ENCODE data around the gene TTC28. TPM values are rescaled to one million over a fixed set of nuclear protein-coding genes. Genes with fewer than 3 reads are reported as not detected.

Gene TTC28
- total RNA-seq, 1 donor from 2014 or later: 7.9 TPM

DNA sequence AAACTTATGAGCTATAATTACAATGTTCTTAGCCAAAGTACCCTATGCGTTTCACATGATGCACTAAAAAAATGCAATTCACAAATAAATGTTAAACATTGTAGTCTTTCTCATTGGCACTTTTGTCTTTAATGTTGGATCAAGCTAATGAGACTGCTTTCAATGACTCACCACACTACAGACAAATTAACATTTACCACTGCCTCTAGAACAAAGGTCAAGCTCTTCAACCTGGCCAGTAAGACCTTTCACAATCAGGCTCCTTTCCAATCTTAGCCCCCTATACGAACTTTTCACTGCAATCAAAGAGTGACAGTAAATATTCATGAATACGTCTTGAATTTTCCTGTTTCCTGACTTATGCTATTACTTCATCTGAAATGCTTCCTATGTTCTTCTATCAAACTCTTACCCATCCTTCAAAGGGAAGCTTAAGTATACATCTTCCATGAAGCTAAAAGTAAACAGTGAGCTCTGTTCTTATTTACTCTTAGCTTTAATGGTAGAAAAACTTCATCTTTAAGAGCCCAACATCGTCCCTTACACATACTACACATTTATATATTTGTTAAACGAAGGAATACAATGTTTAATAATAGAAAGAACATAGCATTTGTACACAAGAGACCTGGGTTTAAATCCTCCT lies 433.9 kb downstream of the TTC28 start:
- Mint-ChIP-seq H3K4me1 (no peaks in the 10 kb centered on the region), H3K4me3 (no peak overlapping the region), H3K27me3 (no peaks in the 10 kb centered on the region), H3K27ac (no peak overlapping the region), H3K9me3 (no peaks in the 10 kb centered on the region), H3K36me3 (ENCODE audit: low read depth) (no peaks in the 10 kb centered on the region)
- ChIA-PET POLR2A (no interaction called here), CTCF (no interaction called here)
- intact Hi-C loops (cut with micrococcal nuclease): no loop called here
- no peak for DNase-seq
- no peak for TF ChIP-seq CTCF (IDR thresholded peaks at IDR 0.05)
- ATAC-seq (ENCODE audit: low read depth): no peak

- Mint-ChIP-seq H3K9me3 (no peaks in the 10 kb centered on the region), H3K4me1 (no peaks in the 10 kb centered on the region), H3K27ac (no peak overlapping the region), H3K27me3 (no peaks in the 10 kb centered on the region), H3K4me3 (no peak overlapping the region), H3K36me3 (ENCODE audit: low read depth) (no peaks in the 10 kb centered on the region)
- intact Hi-C loops (cut with micrococcal nuclease): no loop called here
- TF ChIP-seq CTCF (IDR thresholded peaks at IDR 0.05): no peak
- ATAC-seq (ENCODE audit: low read depth): no peak
- no peak for DNase-seq
- ChIA-PET POLR2A (no interaction called here), CTCF (no interaction called here)
Observed at GRCh38 chr22:28244757-28245156, 434.9 kb downstream of the TTC28 start.

DNA sequence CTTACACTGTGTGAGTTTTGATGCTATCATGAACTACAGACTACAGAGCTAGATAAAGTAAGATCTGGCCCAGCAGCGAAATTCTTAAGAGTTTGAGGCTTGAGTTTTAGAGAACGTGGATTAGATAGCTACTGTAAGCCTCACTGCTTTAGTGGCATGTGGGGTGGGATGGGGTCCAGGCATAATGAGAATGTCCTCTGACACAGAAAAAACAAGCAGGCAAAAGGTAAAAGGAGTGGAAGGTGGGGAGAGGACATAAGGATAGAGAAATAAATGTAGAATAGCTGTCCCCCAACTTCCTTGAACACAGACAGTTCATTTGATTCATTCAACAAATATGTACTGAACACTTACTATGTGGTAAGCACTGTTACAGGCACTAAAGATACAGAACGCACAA lies 436.1 kb downstream of the TTC28 start:
- intact Hi-C loops (cut with micrococcal nuclease): no loop called here

DNA sequence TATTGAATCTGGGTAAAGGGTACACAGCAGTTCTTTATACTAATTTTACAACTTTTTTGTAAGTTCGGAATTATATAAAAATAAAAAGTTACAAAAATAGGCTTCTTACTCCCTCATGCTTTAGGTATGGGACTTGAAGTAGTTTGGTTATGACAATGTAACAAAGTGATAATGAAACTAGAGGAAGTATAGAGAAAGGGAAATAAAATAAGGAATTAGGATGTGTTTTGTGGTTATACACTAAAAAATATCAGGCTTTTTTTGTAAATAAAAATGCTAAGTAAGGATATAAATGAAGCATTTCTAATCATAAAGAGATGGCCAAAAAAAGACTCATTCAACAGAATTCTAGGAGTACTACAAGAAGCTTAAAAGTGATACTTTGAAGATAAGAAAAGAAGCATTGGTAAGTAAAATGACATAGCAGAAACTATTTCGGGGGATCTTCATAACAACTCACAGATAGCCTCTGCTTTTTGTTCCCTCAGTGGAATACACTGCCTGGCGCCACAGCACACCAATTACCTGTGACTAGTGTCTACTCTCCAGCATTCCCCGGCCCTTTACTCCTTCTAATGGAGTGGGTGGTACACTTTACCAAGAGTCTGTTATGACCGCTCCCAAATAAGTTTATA lies 437.9 kb downstream of the TTC28 start:
- intact Hi-C loops (cut with micrococcal nuclease): no loop called here
- no peaks in the 10 kb centered on the region for H3K36me3 Mint-ChIP-seq (ENCODE audit: low read depth)
- no peak overlapping the region for H3K27ac Mint-ChIP-seq
- H3K9me3 Mint-ChIP-seq: peaks cover 4% of the 10 kb centered on the region
- no peak for TF ChIP-seq CTCF (IDR thresholded peaks at IDR 0.05)
- no peak overlapping the region for H3K4me3 Mint-ChIP-seq
- ATAC-seq (ENCODE audit: low read depth) (no peak), DNase-seq (no peak)
- H3K4me1 Mint-ChIP-seq: no peaks in the 10 kb centered on the region
- H3K27me3 Mint-ChIP-seq: peaks cover 2% of the 10 kb centered on the region
- CTCF ChIA-PET: no interaction called here
- POLR2A ChIA-PET: no interaction called here

More for the DNA sequence above, 436.1 kb downstream of the TTC28 start:
- peaks cover 4% of the 10 kb centered on the region for H3K9me3 Mint-ChIP-seq
- TF ChIP-seq CTCF (IDR thresholded peaks at IDR 0.05): no peak
- H3K4me3 Mint-ChIP-seq: no peak overlapping the region
- H3K27ac Mint-ChIP-seq: no peak overlapping the region
- H3K27me3 Mint-ChIP-seq: peaks cover 1% of the 10 kb centered on the region
- no peak for DNase-seq
- no peaks in the 10 kb centered on the region for H3K36me3 Mint-ChIP-seq (ENCODE audit: low read depth)
- ChIA-PET CTCF (no interaction called here), POLR2A (no interaction called here)
- no peak for ATAC-seq (ENCODE audit: low read depth)
- H3K4me1 Mint-ChIP-seq: no peaks in the 10 kb centered on the region

DNA sequence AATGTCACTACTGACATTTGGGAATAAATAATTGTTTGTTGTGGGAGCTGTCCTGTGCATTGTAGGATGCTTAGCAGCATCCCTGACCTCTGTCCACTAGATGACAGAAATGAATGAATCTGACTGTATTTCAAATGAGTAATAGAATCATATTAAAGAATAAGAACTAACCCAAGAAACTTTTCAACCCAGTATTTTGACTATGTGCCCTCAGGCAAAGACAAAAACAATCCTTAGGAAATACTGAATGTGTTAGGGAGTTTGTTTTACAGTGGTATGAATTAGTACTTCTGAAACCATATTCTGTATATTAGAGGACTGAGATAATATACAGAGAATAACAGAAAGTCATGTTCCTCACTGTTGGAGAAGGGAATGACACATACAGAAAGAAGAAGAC lies 439.7 kb downstream of the TTC28 start:
- ChIA-PET POLR2A (no interaction called here), CTCF (no interaction called here)
- H3K27me3 Mint-ChIP-seq: peaks cover 2% of the 10 kb centered on the region
- peaks cover 4% of the 10 kb centered on the region for H3K9me3 Mint-ChIP-seq
- DNase-seq (no peak), ATAC-seq (ENCODE audit: low read depth) (no peak)
- H3K36me3 Mint-ChIP-seq (ENCODE audit: low read depth): no peaks in the 10 kb centered on the region
- no peaks in the 10 kb centered on the region for H3K4me1 Mint-ChIP-seq
- intact Hi-C loops (cut with micrococcal nuclease): no loop called here
- TF ChIP-seq CTCF (IDR thresholded peaks at IDR 0.05): no peak
- H3K4me3 Mint-ChIP-seq: no peak overlapping the region
- H3K27ac Mint-ChIP-seq: no peak overlapping the region
